ENCODE results near the gene ACAD9. TPM values are rescaled to one million over a fixed set of nuclear protein-coding genes. Genes with fewer than 3 reads are reported as not detected.

The ACAD9 gene
- total and polyA plus RNA-seq, 2 of the 13 experiments (the other 11 are each of a cell fraction or from before 2014, with no cell fraction given): 15.3 to 38.2 TPM

- 90% methylated on average over 7 of the region's 7 CpGs for WGBS (ENCODE audit: low lambda C conversion rate)
- Histone ChIP-seq H4K20me1 (ENCODE audit: insufficient read depth, low read length) (no peaks in the 10 kb centered on the region), H3K9ac (ENCODE audit: insufficient read depth, low read depth, low read length) (no peak overlapping the region), H3K79me2 (ENCODE audit: insufficient read depth, low read length) (no peaks in the 10 kb centered on the region), H3K36me3 (replicated peaks in 1 of 2; ENCODE audit: control insufficient read depth in 1 of 2, insufficient read depth in 2 of 2, low read length in 2 of 2) (peaks cover 30 to 67% of the 10 kb centered on the region in 2 experiments), H3K4me2 (ENCODE audit: low read depth, low read length) (no peak overlapping the region), H3K9me3 (ENCODE audit: low read length) (no peaks in the 10 kb centered on the region), H3K27me3 (ENCODE audit: control insufficient read depth in 1 of 2, insufficient read depth in 2 of 2, low read length in 2 of 2) (no peaks in the 10 kb centered on the region), H3K4me1 (ENCODE audit: insufficient read depth, low read length) (no peaks in the 10 kb centered on the region), H3K4me3 (replicated peaks in 1 of 3; ENCODE audit: insufficient read depth in 1 of 3, low read depth in 2 of 3, low read length in 3 of 3) (no peak overlapping the region), H2AFZ (ENCODE audit: low read length) (no peak overlapping the region), H3K27ac (ENCODE audit: extremely low read length, insufficient read depth, low read length) (no peak overlapping the region)
- no peak for TF ChIP-seq PAF1 (CRISPR knock-in tag; IDR thresholded peaks at IDR 0.05)
- no peak for TF ChIP-seq ZNF296 (CRISPR knock-in tag; conservative IDR thresholded peaks at IDR 0.05)
- no peak for TF ChIP-seq ZNF326 (CRISPR knock-in tag; IDR thresholded peaks at IDR 0.05; ENCODE audit: borderline replicate concordance)
- TF ChIP-seq RFX5 (IDR thresholded peaks at IDR 0.05; ENCODE audit: low read depth, low read length): no peak
- TF ChIP-seq, protein P1, sequence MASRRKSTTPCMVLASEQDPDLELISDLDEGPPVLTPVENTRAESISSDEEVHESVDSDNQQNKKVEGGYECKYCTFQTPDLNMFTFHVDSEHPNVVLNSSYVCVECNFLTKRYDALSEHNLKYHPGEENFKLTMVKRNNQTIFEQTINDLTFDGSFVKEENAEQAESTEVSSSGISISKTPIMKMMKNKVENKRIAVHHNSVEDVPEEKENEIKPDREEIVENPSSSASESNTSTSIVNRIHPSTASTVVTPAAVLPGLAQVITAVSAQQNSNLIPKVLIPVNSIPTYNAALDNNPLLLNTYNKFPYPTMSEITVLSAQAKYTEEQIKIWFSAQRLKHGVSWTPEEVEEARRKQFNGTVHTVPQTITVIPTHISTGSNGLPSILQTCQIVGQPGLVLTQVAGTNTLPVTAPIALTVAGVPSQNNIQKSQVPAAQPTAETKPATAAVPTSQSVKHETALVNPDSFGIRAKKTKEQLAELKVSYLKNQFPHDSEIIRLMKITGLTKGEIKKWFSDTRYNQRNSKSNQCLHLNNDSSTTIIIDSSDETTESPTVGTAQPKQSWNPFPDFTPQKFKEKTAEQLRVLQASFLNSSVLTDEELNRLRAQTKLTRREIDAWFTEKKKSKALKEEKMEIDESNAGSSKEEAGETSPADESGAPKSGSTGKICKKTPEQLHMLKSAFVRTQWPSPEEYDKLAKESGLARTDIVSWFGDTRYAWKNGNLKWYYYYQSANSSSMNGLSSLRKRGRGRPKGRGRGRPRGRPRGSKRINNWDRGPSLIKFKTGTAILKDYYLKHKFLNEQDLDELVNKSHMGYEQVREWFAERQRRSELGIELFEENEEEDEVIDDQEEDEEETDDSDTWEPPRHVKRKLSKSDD (CRISPR knock-in tag; IDR thresholded peaks at IDR 0.05; ENCODE audit: low read depth): no peak
- TF ChIP-seq, protein P2, sequence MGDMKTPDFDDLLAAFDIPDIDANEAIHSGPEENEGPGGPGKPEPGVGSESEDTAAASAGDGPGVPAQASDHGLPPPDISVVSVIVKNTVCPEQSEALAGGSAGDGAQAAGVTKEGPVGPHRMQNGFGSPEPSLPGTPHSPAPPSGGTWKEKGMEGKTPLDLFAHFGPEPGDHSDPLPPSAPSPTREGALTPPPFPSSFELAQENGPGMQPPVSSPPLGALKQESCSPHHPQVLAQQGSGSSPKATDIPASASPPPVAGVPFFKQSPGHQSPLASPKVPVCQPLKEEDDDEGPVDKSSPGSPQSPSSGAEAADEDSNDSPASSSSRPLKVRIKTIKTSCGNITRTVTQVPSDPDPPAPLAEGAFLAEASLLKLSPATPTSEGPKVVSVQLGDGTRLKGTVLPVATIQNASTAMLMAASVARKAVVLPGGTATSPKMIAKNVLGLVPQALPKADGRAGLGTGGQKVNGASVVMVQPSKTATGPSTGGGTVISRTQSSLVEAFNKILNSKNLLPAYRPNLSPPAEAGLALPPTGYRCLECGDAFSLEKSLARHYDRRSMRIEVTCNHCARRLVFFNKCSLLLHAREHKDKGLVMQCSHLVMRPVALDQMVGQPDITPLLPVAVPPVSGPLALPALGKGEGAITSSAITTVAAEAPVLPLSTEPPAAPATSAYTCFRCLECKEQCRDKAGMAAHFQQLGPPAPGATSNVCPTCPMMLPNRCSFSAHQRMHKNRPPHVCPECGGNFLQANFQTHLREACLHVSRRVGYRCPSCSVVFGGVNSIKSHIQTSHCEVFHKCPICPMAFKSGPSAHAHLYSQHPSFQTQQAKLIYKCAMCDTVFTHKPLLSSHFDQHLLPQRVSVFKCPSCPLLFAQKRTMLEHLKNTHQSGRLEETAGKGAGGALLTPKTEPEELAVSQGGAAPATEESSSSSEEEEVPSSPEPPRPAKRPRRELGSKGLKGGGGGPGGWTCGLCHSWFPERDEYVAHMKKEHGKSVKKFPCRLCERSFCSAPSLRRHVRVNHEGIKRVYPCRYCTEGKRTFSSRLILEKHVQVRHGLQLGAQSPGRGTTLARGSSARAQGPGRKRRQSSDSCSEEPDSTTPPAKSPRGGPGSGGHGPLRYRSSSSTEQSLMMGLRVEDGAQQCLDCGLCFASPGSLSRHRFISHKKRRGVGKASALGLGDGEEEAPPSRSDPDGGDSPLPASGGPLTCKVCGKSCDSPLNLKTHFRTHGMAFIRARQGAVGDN (CRISPR knock-in tag; IDR thresholded peaks at IDR 0.05): no peak
- TF ChIP-seq SATB2 (CRISPR knock-in tag; IDR thresholded peaks at IDR 0.05): no peak
- TF ChIP-seq, protein P3, sequence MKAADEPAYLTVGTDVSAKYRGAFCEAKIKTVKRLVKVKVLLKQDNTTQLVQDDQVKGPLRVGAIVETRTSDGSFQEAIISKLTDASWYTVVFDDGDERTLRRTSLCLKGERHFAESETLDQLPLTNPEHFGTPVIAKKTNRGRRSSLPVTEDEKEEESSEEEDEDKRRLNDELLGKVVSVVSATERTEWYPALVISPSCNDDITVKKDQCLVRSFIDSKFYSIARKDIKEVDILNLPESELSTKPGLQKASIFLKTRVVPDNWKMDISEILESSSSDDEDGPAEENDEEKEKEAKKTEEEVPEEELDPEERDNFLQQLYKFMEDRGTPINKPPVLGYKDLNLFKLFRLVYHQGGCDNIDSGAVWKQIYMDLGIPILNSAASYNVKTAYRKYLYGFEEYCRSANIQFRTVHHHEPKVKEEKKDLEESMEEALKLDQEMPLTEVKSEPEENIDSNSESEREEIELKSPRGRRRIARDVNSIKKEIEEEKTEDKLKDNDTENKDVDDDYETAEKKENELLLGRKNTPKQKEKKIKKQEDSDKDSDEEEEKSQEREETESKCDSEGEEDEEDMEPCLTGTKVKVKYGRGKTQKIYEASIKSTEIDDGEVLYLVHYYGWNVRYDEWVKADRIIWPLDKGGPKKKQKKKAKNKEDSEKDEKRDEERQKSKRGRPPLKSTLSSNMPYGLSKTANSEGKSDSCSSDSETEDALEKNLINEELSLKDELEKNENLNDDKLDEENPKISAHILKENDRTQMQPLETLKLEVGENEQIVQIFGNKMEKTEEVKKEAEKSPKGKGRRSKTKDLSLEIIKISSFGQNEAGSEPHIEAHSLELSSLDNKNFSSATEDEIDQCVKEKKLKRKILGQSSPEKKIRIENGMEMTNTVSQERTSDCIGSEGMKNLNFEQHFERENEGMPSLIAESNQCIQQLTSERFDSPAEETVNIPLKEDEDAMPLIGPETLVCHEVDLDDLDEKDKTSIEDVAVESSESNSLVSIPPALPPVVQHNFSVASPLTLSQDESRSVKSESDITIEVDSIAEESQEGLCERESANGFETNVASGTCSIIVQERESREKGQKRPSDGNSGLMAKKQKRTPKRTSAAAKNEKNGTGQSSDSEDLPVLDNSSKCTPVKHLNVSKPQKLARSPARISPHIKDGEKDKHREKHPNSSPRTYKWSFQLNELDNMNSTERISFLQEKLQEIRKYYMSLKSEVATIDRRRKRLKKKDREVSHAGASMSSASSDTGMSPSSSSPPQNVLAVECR (CRISPR knock-in tag; IDR thresholded peaks at IDR 0.05; ENCODE audit: borderline replicate concordance): no peak
- TF ChIP-seq PITX1 (CRISPR knock-in tag; IDR thresholded peaks at IDR 0.05): no peak
- TF ChIP-seq SNRNP70 (IDR thresholded peaks at IDR 0.05; ENCODE audit: low read depth, low read length): no peak
- no peak for TF ChIP-seq ZNF3 (CRISPR knock-in tag; IDR thresholded peaks at IDR 0.05)
- TF ChIP-seq BRD4 (CRISPR knock-in tag; IDR thresholded peaks at IDR 0.05): no peak
- BruUV-seq (replicated peaks): no TSS peak
- ATAC-seq: no peak
- in situ Hi-C loops (cut with HindIII; ENCODE audit: extremely low pct_ligation_motif_present, low pct_unique_long_range_greater_than_20kb): no loop called here
- CTCF ChIA-PET (ENCODE audit: low intra/inter-chr PET ratio, low total read pairs): no interaction called here
- POLR2A ChIA-PET: no interaction called here
- intact Hi-C loops (cut with micrococcal nuclease; ENCODE audit: unreplicated experiment): no loop called here
- DNase-seq (ENCODE audit: low spot score): no peak
- no peak for FAIRE-seq
Observed at GRCh38 chr3:128911911-128912310, 32.5 kb downstream of the ACAD9 start.

Data from HepG2 (cell line).